HG03521 (cell line): ENCODE results near the gene DTX3L.

Experiments used
- ATAC-seq: cut with Tn5 transposase; IDR thresholded peaks from one replicate; pipeline ENCODE4 v1.9.1; 2021; ENCODE audit warnings: mild to moderate bottlenecking, moderate library complexity; ENCODE audit not compliant: unreplicated experiment

DTX3L gene

DNA sequence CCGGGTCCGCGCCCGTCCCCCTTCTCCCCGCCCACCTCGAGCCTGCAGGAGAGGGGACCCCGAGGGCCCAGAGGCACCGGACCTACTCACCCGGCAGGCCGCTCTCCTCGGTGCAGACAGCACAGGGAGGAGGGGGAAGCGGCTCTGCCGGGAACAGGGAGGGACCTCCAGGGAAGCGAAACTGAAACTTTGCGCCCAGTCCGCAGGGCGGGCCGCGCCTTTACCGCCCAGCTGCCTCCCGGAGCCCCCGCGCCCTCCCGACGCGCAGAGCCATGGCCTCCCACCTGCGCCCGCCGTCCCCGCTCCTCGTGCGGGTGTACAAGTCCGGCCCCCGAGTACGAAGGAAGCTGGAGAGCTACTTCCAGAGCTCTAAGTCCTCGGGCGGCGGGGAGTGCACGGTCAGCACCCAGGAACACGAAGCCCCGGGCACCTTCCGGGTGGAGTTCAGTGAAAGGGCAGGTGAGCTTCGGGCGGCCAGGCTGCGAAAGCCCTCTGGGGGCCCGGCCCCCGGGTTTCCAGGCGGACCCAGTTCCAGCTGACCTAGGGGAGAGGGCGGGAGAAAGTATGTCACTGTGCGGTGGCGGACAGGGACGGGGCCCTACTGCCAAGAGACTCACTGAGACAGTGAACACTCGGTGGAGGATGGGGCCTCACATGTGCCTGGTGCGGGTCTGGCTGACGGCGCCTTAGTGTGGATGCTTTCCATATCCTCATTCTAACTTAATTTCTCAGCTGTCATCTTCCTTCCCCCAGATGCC, at the start of gene DTX3L, which contains the start of gene PARP9:
Gene DTX3L, plus strand, starts transcription at position 184 of the 758 bp plus-strand sequence. Its CDS starts 89 bp downstream, at position 273.
Gene PARP9, minus strand, starts transcription at position 146 of the 758 bp plus-strand sequence. CDS start 4,680 bp downstream, outside the sequence.
- peak; percentile 55 for ATAC-seq

DNA sequence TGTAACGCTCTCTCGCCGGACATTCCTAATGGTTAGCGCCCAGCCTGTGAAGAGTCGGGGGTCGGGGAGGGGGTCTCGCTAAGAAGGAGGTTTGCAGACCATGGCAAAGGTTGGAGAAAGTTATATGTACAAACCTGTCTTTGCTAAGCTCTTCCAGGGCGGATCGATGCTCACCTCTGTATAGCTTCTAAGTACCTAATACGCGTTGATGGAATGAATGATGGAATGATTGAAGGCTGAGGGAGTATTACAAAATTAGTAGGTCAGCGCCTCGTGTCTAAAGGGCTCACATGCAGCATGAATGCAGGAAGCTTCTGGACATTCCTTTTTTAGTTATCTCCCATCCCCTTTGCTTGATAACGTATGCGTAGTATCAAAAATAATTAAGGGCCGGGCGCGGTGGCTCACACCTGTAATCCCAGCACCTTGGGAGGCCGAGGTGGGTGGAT, 49.1 kb upstream of the DTX3L start:
- no peak for ATAC-seq

GRCh38 chr3:122515870-122516269, 48.3 kb upstream of the DTX3L start:
- no peak for ATAC-seq

- ATAC-seq: no peak
Measured at GRCh38 chr3:122516846-122517360, 47.2 kb upstream of the DTX3L start.

DNA sequence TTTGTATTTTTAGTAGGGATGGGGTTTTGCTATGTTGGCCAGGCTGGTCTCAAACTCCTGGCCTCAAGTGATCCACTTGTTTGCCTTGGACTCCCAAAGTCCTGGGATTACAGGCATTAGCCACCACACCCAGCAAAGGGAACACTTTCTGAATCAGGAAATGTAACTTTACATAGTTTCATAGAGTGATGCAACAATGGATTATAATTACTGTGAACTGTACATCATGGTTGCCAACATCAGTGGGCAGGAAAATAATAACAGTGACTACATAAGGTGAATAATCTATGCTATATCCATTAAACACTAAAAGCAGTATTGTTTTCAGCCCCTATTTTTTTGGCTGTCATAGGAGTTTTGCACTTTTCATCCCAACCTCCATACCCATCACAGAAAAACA, 44.4 kb upstream of the DTX3L start:
- no peak for ATAC-seq

GRCh38 chr3:122520861-122521260, 43.3 kb upstream of the DTX3L start:
- ATAC-seq: no peak

- no peak for ATAC-seq
Measured at GRCh38 chr3:122523317-122523716, 40.8 kb upstream of the DTX3L start.

DNA sequence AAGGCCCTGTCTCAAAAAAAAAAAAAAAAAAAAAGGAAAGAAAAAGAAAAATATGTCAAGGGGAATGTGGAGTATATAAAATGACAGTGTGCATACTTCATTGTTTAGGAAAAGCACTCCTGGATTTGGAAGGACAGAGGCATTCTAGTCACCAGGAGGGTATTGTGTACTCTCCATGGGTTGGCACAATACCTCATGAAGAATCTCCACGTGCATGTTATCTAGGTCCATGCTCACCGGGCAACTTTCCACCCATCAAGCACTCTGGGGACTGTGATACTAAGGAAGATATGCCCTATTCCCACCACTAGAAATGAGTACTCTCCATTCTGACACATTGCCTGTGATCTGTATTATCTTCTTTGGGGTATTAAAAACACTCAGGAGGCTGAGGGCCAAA, 34.0 kb upstream of the DTX3L start:
- ATAC-seq: no peak

- no peak for ATAC-seq
Measured at GRCh38 chr3:122533480-122533879, 30.7 kb upstream of the DTX3L start.

GRCh38 chr3:122533931-122534334, 30.2 kb upstream of the DTX3L start:
- ATAC-seq: peak; percentile 98

- ATAC-seq: no peak
Measured at GRCh38 chr3:122535964-122536631, 28.0 kb upstream of the DTX3L start.

DNA sequence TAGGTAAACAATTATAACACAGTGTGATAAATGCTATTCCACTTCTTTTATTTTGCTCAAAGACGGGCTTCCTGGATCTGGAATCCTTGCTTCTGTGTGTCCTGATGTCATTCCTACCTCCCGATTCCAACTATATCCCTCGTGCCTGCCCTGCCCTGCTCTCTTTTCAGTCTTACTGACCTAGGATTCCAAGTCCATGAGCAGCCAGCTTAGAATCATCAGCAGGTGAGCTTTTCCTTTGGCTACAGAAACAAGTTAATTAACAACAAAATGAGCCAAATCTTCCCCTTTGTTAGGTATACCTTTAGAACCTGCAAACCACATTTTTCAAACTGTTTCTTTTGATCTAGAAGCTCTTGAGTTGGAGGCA, 27.5 kb upstream of the DTX3L start:
- ATAC-seq: no peak

- no peak for ATAC-seq
Measured at GRCh38 chr3:122538956-122539490, 25.1 kb upstream of the DTX3L start.

GRCh38 chr3:122546151-122546550, 18.0 kb upstream of the DTX3L start:
- no peak for ATAC-seq

DNA sequence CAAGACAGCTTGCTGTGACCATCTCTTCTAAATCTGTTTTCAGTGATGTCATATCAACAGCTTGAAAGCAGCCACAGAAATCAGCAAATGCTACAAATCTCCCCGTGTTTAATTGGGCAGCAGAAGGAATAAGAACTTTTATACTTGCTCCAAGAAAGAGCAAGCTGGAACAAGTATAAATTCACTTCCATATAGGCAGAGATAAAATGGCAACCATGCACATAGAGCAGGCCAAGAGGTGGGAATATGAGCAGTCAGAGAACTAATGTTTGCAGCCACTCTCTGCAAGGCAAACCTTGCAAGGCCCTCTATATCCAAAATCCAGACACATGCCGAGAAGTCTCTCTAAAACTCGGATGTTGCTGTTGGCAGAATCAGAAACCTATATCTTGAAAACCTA, 16.1 kb upstream of the DTX3L start:
- ATAC-seq: no peak

DNA sequence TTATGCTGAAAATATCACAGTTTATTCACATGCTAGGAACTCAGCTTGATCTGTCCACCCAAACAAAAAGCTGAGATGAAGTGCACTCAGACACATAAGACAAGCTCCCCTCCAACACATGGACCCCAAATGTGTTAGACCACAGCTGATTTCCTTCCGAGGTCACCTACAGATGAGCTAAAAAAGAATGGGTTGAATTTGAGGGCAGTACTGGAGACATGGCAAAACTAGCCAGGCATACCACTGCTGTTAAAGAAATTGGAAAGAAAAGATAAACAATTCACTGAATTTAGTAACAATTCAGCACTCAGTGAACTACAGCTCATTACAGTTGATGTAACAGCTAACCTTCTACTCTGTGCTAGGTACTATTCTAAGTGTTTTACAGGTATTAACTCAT, 15.5 kb upstream of the DTX3L start:
- no peak for ATAC-seq

GRCh38 chr3:122553171-122553570, 11.0 kb upstream of the DTX3L start:
- ATAC-seq: no peak

DNA sequence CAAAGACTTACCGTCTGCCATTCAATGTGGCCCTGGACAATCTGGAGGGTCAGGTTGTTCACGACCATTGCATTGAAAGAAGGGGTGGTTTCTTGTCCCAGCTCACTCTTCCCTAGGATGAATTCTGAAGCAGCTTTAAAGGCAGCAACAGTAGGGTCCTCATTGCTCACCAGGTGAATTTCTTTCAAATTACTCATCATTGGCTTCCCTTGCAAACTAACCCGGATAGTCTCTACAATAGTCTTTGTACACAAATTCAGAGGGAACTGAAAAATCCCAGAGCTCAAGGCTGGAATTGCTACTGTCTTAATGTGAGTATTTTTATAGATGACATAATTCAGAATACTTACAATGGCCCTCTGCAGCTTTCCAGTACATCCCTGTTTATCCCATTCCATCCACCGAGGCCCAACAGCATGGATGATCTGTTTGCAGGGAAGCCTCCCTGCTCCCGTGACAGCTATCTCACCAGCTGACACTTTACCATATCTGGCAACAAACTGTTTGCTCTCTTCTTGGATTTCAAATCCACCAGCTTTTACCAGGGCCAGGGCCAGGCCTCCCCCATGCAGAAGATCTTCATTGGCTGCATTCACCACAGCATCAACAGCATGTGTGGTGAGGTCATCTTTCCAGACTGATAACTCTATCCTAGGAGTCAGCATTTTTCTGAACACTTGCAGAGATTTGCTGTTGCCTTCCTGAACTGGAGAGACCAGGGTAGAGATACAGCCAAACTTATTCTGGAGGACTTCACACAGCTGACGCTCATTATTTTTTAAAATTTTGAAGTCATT, 8.7 kb upstream of the DTX3L start:
- no peak for ATAC-seq

- no peak for ATAC-seq
Measured at GRCh38 chr3:122557356-122557755, 6.8 kb upstream of the DTX3L start.

- ATAC-seq: no peak
Measured at GRCh38 chr3:122558605-122559004, 5.5 kb upstream of the DTX3L start.

GRCh38 chr3:122559906-122560305, 4.2 kb upstream of the DTX3L start:
- no peak for ATAC-seq
